Measurements from ENCODE around the gene TIAM1.

TIAM1 gene

GRCh38 chr21:31182231-31183140, 161.6 kb downstream of the TIAM1 start:
- DNase-seq (ENCODE audit: low read depth in 2 of 2, low spot score in 1 of 2) = peak in 1 of 2 donors; percentile 22

DNA sequence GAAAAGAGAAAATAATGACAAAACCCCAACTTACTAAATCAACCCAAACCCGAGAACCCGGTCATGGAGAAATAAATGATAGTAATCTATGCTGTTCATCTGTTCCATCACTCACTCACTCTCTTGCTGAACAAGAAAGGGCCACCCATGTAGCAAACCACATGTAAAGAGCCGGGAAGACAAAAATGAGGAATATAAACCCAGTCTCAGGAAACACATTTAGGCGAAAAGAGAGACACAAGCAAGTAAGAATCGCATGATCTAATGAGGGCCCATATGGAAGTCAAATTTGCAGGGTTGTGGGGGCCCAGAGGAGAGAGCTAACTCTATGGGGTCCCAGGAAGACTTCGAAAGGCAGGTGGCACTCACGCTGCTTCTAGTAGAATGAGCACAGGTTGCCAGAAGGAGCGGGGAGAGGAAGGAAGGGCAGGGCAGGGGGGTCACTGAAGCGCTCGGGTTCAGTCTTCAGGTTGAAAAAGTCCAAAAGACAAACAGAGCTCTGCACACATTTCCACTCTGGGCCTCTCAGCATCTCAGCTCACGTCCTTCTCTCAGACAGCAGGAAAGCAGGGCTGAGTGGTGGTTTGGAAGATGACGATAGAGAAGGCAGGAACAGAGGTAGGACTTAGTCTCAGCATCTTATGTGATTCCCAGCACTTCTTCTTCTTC, 162.8 kb downstream of the TIAM1 start:
- no peak for DNase-seq (ENCODE audit: low read depth in 2 of 2, low spot score in 1 of 2)

- no peak for DNase-seq (ENCODE audit: low read depth in 2 of 2, low spot score in 1 of 2)
These were observed 163.6 kb downstream of the TIAM1 start for GRCh38 chr21:31180256-31181081.

- DNase-seq (ENCODE audit: low read depth in 2 of 2, low spot score in 1 of 2) = no peak
These were observed 167.3 kb downstream of the TIAM1 start for GRCh38 chr21:31176725-31177124.

DNA sequence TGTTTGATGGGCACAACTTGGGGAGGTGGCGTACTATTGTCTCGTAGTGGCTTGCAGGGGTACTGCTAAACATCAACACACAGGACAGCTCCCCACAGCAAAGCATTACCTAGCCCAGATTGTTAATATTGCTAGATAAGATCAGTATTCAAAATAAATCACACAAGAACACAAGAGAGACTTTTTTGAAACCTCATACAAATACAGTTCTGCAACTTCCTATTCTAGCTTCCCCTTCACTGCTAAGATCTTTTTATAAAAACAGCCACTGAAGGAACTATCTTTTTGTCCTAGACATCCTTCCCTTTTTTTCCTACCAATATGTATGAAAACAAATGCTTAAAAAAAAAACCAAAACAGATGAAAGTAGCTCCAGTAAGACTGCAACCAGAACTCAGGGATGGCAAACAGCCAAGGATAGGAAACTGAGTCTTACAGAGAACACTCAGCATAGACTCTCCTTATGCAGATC, 167.9 kb downstream of the TIAM1 start:
- DNase-seq (ENCODE audit: low read depth in 2 of 2, low spot score in 1 of 2) = no peak

DNA sequence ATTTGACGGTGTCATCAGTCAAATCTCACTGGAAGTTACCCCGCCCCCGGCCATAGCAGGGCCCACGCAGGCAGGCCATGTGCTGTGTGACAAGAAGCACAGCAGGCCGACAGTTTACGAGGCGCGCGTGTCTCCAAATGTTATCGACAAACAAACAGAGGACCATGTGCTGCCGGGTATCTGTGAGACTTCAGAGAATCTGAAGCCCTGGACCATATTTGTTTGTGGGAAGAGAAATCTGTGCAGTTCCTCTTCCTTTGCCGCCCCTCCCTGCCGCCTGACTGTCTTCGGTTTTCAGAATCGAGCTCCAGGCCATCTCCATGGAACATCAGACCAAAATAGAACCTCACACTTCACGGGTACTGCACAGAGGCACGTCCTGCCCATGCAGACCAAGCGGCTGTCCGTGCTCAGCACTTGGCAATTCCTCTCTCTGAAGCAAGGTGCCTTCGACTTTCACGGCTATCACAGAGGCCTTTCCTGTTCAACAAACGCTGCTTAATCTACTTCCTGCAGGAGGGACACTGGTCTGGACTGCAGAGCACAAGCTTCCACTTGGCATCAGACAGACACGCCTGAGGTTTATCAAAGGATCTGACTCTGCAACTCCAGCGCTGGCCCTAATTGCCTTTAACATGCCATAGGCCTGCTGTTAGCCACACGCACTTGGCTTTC, 170.0 kb downstream of the TIAM1 start:
- no peak for DNase-seq (ENCODE audit: low read depth in 2 of 2, low spot score in 1 of 2)

DNA sequence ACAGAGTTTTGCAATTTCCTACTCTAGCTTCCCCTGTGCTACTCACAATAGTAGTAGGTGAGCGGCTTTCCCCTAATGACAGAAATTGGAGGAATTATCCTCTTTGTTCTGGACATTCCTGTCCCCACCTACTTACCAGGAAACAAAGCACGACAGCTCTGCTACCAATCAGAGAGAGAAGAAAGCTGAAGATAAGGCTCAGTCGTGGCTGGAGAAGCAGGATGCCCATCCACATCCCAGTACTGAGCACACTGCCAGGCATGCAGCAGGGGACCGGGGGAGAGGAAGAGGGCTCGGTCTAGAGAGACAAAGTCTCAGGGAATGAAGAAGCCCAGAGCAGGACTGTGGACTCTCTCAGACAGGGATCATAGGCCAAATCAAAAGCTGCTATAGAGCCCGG, 171.7 kb downstream of the TIAM1 start:
- no peak for DNase-seq (ENCODE audit: low read depth in 2 of 2, low spot score in 1 of 2)

- no peak for DNase-seq (ENCODE audit: low read depth in 2 of 2, low spot score in 1 of 2)
These were observed 179.1 kb downstream of the TIAM1 start for GRCh38 chr21:31164713-31165694.

DNA sequence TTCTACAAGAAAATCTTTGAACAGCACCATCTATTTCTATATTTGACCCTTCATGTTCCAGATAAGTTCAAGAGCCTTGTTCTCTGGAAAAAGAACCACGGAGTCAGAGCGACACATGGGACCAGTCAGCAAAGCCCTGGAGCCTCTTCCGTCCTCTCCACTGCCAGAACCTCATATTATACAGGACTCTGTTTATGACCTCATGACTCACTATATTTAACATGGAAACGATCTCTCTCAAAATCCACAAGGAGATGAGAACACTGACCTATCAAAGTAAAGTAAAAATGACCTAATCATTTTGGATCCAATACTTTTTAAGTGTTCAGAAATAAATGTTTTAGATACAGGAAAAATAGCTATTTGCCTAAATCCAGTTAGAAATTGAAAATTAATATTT, 181.2 kb downstream of the TIAM1 start:
- no peak for DNase-seq (ENCODE audit: low read depth in 2 of 2, low spot score in 1 of 2)

DNA sequence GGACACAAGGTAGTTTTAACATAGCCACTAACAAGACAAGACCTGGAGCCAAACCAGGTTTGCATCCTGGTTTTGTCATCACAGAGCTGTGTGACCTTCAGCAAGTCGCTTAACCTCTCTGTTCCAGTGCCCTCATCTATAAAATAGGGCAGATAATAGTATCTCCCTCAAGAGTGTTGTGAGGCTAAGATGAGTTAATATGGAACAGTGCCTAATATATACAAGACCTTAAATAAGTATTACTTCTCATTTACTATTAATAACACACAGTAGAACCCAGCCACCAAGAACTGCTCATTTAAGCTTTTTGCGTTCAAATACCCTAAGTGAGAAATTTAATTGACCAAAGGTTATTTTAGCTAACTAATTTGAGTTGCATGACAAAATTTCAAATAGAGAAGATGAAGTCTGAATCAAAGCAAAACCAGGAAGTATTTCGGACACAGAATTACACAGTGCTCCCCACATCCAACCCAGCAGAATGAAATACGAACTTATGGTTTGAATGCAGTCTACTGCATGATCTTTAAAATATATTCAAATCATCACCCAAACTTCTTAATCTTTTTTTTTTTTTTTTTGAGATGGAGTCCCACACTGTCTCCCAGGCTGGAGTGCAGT, 181.9 kb downstream of the TIAM1 start:
- DNase-seq (ENCODE audit: low read depth in 2 of 2, low spot score in 1 of 2) = no peak

GRCh38 chr21:31161157-31161556, 182.9 kb downstream of the TIAM1 start:
- DNase-seq (ENCODE audit: low read depth in 2 of 2, low spot score in 1 of 2) = no peak

DNA sequence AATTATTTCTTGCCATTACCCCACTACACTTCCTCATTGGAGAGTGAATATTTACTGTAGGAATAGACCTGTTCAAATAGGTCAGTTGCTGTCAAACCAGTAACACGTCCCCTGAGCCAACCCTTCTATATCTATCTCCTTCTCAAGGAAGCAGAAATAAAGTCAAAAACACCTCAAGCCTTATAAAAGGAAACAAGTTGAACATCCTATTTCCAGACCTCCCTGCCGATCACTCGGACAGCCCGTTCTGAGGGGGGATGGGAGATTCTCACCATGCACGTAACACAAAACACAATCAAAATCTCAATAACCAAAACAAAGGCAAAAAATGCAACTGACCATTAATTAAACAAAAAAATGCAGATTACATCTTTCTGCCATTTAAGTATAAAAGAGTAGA, 184.3 kb downstream of the TIAM1 start:
- DNase-seq (ENCODE audit: low read depth in 2 of 2, low spot score in 1 of 2) = no peak

- no peak for DNase-seq (ENCODE audit: low read depth in 2 of 2, low spot score in 1 of 2)
These were observed 185.1 kb downstream of the TIAM1 start for GRCh38 chr21:31158789-31159581.

GRCh38 chr21:31157756-31158155, 186.3 kb downstream of the TIAM1 start:
- DNase-seq (ENCODE audit: low read depth in 2 of 2, low spot score in 1 of 2) = no peak

GRCh38 chr21:31156662-31157061, 187.4 kb downstream of the TIAM1 start:
- no peak for DNase-seq (ENCODE audit: low read depth in 2 of 2, low spot score in 1 of 2)

DNA sequence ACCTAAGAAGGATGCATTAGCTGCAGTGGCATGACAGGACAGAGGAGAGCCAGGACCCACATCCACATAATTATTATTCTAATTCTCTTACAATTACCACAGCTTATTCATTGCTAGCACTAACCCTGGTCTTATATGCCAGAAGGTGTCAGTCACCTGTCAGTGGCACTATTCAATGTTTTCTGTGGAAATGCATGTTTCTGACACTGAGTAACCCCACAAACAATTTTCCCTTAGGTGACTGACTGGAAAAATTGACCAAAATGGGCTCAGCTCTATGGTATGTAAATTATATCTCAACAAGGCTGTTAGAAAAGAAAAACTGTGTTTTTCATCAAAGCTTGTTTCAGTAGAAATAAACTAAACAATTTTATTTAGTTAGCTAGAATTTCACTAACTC, 187.9 kb downstream of the TIAM1 start:
- no peak for DNase-seq (ENCODE audit: low read depth in 2 of 2, low spot score in 1 of 2)

- no peak for DNase-seq (ENCODE audit: low read depth in 2 of 2, low spot score in 1 of 2)
These were observed 192.7 kb downstream of the TIAM1 start for GRCh38 chr21:31151156-31152045.

Measured in stimulated activated CD8-positive, alpha-beta memory T cell treated with anti-CD3 and anti-CD28 coated beads, Interleukin-4, amount 100 ng/mL, for 1 hour (primary cell).